Measurements from ENCODE around the gene S1PR3.

Gene S1PR3

GRCh38 chr9:88954066-88954465, 37.2 kb upstream of the S1PR3 start:
- H2AFZ ChIP-seq (ENCODE audit: low read length): no peak overlapping the region
- H3K9me3 ChIP-seq (ENCODE audit: low read length): no peaks in the 10 kb centered on the region
- TF ChIP-seq EZH2 (IDR thresholded peaks at IDR 0.05; ENCODE audit: borderline replicate concordance, low read length): no peak
- TF ChIP-seq CTCF (IDR thresholded peaks at IDR 0.05; ENCODE audit: low read length): no peak
- no peaks in the 10 kb centered on the region for H3K27me3 ChIP-seq (ENCODE audit: insufficient read depth, low read length)
- H3K4me2 ChIP-seq (ENCODE audit: low read length): no peak overlapping the region
- H3K27ac ChIP-seq (ENCODE audit: low read depth, low read length, poor library complexity, severe bottlenecking): no peak overlapping the region
- no peaks in the 10 kb centered on the region for H3F3A ChIP-seq (ENCODE audit: insufficient read depth, low read length)
- peaks cover 43% of the 10 kb centered on the region for H3K4me1 ChIP-seq (ENCODE audit: insufficient read depth, low read length, severe bottlenecking)
- no peak overlapping the region for H3K4me3 ChIP-seq (ENCODE audit: low read depth, low read length, poor library complexity, severe bottlenecking)
- H3K79me2 ChIP-seq (ENCODE audit: insufficient read depth, low read length): no peaks in the 10 kb centered on the region
- no peaks in the 10 kb centered on the region for H3K9me2 ChIP-seq (ENCODE audit: low read depth, low read length)
- no peaks in the 10 kb centered on the region for H4K20me1 ChIP-seq (ENCODE audit: insufficient read depth, low read length)
- no peaks in the 10 kb centered on the region for H3K36me3 ChIP-seq (ENCODE audit: insufficient read depth, low read length)
- H3K9ac ChIP-seq (ENCODE audit: low read length): no peak overlapping the region

GRCh38 chr9:88957526-88957925, 33.7 kb upstream of the S1PR3 start:
- no peak overlapping the region for H3K9ac ChIP-seq (ENCODE audit: low read length)
- no peak overlapping the region for H2AFZ ChIP-seq (ENCODE audit: low read length)
- H3K4me1 ChIP-seq (ENCODE audit: insufficient read depth, low read length, severe bottlenecking): peaks cover 29% of the 10 kb centered on the region
- no peak for TF ChIP-seq CTCF (IDR thresholded peaks at IDR 0.05; ENCODE audit: low read length)
- no peak for TF ChIP-seq EZH2 (IDR thresholded peaks at IDR 0.05; ENCODE audit: borderline replicate concordance, low read length)
- H3F3A ChIP-seq (ENCODE audit: insufficient read depth, low read length): no peaks in the 10 kb centered on the region
- no peak overlapping the region for H3K4me3 ChIP-seq (ENCODE audit: low read depth, low read length, poor library complexity, severe bottlenecking)
- H4K20me1 ChIP-seq (ENCODE audit: insufficient read depth, low read length): no peaks in the 10 kb centered on the region
- no peaks in the 10 kb centered on the region for H3K9me3 ChIP-seq (ENCODE audit: low read length)
- H3K27ac ChIP-seq (ENCODE audit: low read depth, low read length, poor library complexity, severe bottlenecking): no peak overlapping the region
- H3K4me2 ChIP-seq (ENCODE audit: low read length): no peak overlapping the region
- H3K27me3 ChIP-seq (ENCODE audit: insufficient read depth, low read length): no peaks in the 10 kb centered on the region; the same call in 1 of the 2 replicates
- no peaks in the 10 kb centered on the region for H3K36me3 ChIP-seq (ENCODE audit: insufficient read depth, low read length)
- no peaks in the 10 kb centered on the region for H3K9me2 ChIP-seq (ENCODE audit: low read depth, low read length)
- no peaks in the 10 kb centered on the region for H3K79me2 ChIP-seq (ENCODE audit: insufficient read depth, low read length)

- Histone ChIP-seq H3K36me3 (ENCODE audit: insufficient read depth, low read length) (no peaks in the 10 kb centered on the region; the same call in 1 of the 2 replicates), H3F3A (ENCODE audit: insufficient read depth, low read length) (no peaks in the 10 kb centered on the region), H3K9ac (ENCODE audit: low read length) (no peak overlapping the region), H3K79me2 (ENCODE audit: insufficient read depth, low read length) (no peaks in the 10 kb centered on the region), H3K9me3 (ENCODE audit: low read length) (no peaks in the 10 kb centered on the region), H3K4me1 (ENCODE audit: insufficient read depth, low read length, severe bottlenecking) (peaks cover 18% of the 10 kb centered on the region), H4K20me1 (ENCODE audit: insufficient read depth, low read length) (no peaks in the 10 kb centered on the region), H3K4me3 (ENCODE audit: low read depth, low read length, poor library complexity, severe bottlenecking) (no peak overlapping the region), H3K4me2 (ENCODE audit: low read length) (no peak overlapping the region), H3K27ac (ENCODE audit: low read depth, low read length, poor library complexity, severe bottlenecking) (no peak overlapping the region), H3K27me3 (ENCODE audit: insufficient read depth, low read length) (no peaks in the 10 kb centered on the region; the same call in 1 of the 2 replicates), H2AFZ (ENCODE audit: low read length) (no peak overlapping the region), H3K9me2 (ENCODE audit: low read depth, low read length) (no peaks in the 10 kb centered on the region)
- TF ChIP-seq EZH2 (IDR thresholded peaks at IDR 0.05; ENCODE audit: borderline replicate concordance, low read length) (no peak), CTCF (IDR thresholded peaks at IDR 0.05; ENCODE audit: low read length) (no peak)
Measured at GRCh38 chr9:88959727-88960469, 31.4 kb upstream of the S1PR3 start.

Data from OCI-LY1 (cell line).